Mucosa of gallbladder (tissue), 1 donor: ENCODE data around the gene GGTLC3. TPM values are rescaled to one million over a fixed set of nuclear protein-coding genes. Genes with fewer than 3 reads are reported as not detected.
A peak's percentile ranks its signal among the peaks of the same experiment; 100 is the strongest.
"Not testable (repeated sequence)": the region's sequence is repeated elsewhere in the genome, so short reads cannot be mapped to it uniquely, and the experiment has no call there.

ENCODE experiments used
- DNase-seq: peaks from one replicate; pipeline ENCODE4 v3.0.0-alpha.2; 2020; ENCODE audit warnings: low spot score
- total RNA-seq: library from RNA; stranded (reverse); gene quantifications from one replicate; pipeline ENCODE4 v1.2.1, GENCODE V29; 2021
- donor health status: DM: no; HTN: no; CAD: no.

Gene GGTLC3
- total RNA-seq: not detected

GRCh38 chr22:18518061-18518460 is at the start of gene GGTLC3:
Gene GGTLC3, minus strand, starts transcription at chr22:18518161. Its CDS starts 264 bp downstream, at chr22:18517897.
- not testable (repeated sequence) for DNase-seq

- not testable (repeated sequence) for DNase-seq
These were observed 42.4 kb upstream of the GGTLC3 start for GRCh38 chr22:18560099-18560974.

DNA sequence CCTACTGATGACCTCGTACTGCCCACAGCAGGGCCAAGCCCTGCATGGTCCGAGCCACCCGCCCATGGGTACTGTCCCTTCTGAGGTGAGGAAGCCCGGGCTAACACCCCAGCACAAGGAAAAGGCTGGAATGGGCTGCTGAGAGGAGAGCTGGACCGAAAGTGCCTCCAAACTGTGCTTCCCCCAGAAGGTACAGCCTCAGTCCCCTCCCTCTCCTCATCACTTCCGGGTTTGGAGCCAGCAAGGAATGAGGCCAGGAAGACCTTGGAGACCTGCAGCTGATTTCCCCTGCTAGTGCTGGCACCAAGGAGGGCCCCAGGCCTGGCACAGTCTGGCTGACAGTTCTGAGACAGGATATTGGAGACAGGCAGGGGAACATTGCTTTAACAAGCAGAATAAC is 41.0 kb upstream of the GGTLC3 start:
- DNase-seq: not testable (repeated sequence)

- DNase-seq: not testable (repeated sequence)
These were observed 40.6 kb upstream of the GGTLC3 start for GRCh38 chr22:18558516-18558915.

- DNase-seq: not testable (repeated sequence)
These were observed 36.6 kb upstream of the GGTLC3 start for GRCh38 chr22:18554280-18555256.

GRCh38 chr22:18552839-18553597 is 35.1 kb upstream of the GGTLC3 start:
- not testable (repeated sequence) for DNase-seq

GRCh38 chr22:18551046-18551445 is 33.1 kb upstream of the GGTLC3 start:
- DNase-seq: not testable (repeated sequence)

GRCh38 chr22:18549458-18550179 is 31.7 kb upstream of the GGTLC3 start:
- DNase-seq: not testable (repeated sequence)

DNA sequence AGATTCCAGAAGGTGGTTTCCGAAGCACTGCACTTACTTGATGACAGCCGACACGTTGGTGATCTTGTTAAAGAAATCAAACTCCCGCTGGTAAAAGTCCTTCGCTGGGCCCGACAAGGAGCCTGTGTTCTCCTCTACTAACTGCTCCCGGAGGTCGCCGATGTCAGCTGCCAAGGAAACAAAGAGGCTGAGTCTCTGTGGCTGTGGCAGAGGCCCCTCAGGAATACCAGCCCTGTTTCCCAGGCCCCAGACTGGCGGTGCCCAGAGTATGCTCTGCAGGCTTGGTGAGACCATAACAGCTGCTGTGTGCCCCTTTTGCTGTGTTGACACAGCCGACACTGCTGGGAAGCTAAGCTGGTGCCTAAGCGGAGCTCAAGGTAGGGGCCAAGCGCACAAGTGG is 26.7 kb upstream of the GGTLC3 start:
- DNase-seq: not testable (repeated sequence)

GRCh38 chr22:18543400-18543799 is 25.4 kb upstream of the GGTLC3 start:
- DNase-seq: not testable (repeated sequence)

DNA sequence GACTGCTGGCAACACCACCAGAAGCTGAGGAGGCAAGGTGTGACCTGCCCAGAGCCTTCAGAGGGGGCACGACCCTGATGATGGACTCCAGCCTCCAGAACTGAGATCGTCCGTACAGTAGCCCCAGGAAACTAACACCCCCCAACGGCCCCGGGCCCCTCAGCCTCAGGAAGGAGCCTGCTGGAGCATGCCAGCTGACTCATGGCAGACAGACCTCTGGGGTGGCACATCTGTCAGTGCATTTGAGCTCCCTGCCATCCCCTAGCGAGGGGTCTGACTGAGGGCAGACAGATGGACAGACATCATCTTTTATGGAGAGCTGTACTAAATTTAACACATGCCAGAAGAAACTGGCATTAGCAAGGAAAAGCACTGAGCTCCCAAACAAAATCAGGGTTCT is 22.0 kb upstream of the GGTLC3 start:
- DNase-seq: not testable (repeated sequence)

DNA sequence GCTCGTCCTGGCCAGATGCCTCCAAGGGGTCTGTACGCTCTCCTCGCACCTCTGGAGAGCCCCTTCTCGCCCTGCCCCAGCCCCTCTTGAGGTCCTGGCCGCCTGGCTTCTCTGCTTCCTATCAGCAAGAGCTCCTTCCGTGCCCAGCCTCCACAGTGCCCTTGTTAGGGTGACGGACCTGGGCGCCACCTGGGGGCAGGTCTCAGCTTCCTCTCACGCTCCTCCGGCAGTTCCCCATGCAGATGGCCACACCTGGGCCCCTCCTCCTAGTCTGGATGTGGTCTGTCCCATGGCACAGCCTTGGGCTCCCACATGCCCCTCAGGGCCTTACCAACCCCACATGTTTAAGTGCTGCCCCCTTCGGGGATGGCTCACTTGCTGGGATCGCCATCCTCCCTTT is 16.4 kb upstream of the GGTLC3 start:
- not testable (repeated sequence) for DNase-seq

DNA sequence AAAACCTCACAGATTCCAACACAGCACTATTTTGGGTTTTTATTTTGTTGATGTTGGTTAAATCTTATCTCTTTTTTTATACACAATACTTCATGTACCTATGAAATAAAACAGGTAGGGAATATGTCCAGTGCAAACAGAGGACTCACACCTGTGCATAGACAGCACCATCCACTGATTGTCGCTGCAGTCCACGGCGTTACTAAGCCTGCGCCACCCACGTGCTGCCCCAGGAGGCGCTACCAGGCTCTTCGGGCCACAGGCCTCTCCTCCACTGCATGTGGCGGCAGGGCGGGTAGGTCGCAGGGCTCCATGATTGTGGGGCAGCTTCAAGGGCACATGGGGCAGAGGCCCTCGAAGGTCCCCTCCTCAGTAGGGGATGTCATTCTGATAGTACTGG is 15.7 kb upstream of the GGTLC3 start:
- DNase-seq: not testable (repeated sequence)

DNA sequence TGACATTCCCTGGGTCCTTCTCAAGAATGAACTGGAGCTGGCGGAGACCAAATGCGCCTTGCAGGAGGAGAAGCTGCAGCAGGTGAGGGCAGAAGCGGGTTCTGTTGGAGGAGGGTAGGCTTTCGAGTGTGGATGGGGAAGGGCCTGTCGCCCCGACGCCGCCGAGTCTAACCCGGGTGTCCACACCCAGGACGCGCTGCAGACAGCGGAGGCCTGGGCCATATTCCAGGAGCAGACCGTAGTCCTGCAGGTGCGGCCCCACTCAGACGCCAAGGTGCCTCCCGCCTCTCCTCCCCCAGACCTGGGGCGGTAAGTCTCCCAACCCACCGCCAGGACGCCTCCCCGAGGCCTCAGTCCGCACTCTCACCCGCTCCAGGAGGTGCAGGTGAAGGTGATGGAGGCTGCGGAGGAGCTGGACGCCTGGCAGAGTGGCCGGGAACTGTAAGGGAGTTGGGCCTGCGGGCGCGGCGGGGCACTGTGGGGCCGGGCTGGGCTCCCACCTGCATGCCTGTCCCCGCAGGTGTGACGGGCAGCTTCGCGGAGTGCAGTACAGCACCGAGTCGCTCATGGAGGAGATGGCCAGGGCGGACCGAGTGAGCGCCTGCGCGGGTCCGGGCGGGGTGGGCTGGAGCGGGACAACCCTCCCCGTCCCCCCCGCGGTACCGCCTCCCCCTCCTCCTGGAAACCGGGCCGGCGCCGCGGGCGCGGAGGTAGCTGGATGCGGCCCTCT is 11.6 kb upstream of the GGTLC3 start:
- not testable (repeated sequence) for DNase-seq

- peak; percentile 77 for DNase-seq
These were observed 10.8 kb upstream of the GGTLC3 start for GRCh38 chr22:18528597-18529415.

GRCh38 chr22:18527752-18528596 is 10.0 kb upstream of the GGTLC3 start, which contains the start of gene TMEM191B:
Gene TMEM191B, plus strand, starts transcription at chr22:18527802. Its CDS starts 179 bp downstream, at chr22:18527981.
- not testable (repeated sequence) for DNase-seq

- not testable (repeated sequence) for DNase-seq
These were observed 5.4 kb upstream of the GGTLC3 start for GRCh38 chr22:18523328-18523727.

- DNase-seq: not testable (repeated sequence)
These were observed 4.8 kb upstream of the GGTLC3 start for GRCh38 chr22:18522762-18523161.
